Measurements from ENCODE around the gene SH3RF2. TPM values are rescaled to one million over a fixed set of nuclear protein-coding genes. Genes with fewer than 3 reads are reported as not detected.

SH3RF2 gene
- total RNA-seq, 2 donors from 2014 or later, result 41.2 to 272 TPM

GRCh38 chr5:145921211-145921610, 15.2 kb upstream of the SH3RF2 start:
- no peaks in the 10 kb centered on the region for H3K9me3 ChIP-seq
- no peaks in the 10 kb centered on the region for H3K36me3 ChIP-seq
- no peak for TF ChIP-seq CTCF (IDR thresholded peaks at IDR 0.05)
- H3K4me1 ChIP-seq, result peaks cover 0 to 13% of the 10 kb centered on the region in 2 donors
- no peak overlapping the region for H3K27ac ChIP-seq
- no peak overlapping the region for H3K4me3 ChIP-seq
- no peaks in the 10 kb centered on the region for H3K27me3 ChIP-seq
- DNase-seq (ENCODE audit: low spot score), result no peak

- Histone ChIP-seq H3K4me3 (no peak overlapping the region), H3K27me3 (no peaks in the 10 kb centered on the region), H3K36me3 (no peaks in the 10 kb centered on the region), H3K27ac (no peak overlapping the region), H3K9me3 (no peaks in the 10 kb centered on the region), H3K4me1 (peaks cover 0 to 13% of the 10 kb centered on the region in 2 donors)
- no peak for TF ChIP-seq CTCF (IDR thresholded peaks at IDR 0.05)
- no peak for DNase-seq (ENCODE audit: low spot score)
These were observed 14.3 kb upstream of the SH3RF2 start for GRCh38 chr5:145922059-145922458.

GRCh38 chr5:145923405-145923804, 13.0 kb upstream of the SH3RF2 start:
- H3K36me3 ChIP-seq, result no peaks in the 10 kb centered on the region
- TF ChIP-seq CTCF (IDR thresholded peaks at IDR 0.05), result no peak

GRCh38 chr5:145924849-145925248, 11.5 kb upstream of the SH3RF2 start:
- no peaks in the 10 kb centered on the region for H3K36me3 ChIP-seq
- H3K4me1 ChIP-seq, result peaks cover 0 to 6% of the 10 kb centered on the region in 2 donors
- H3K27ac ChIP-seq, result no peak overlapping the region
- TF ChIP-seq CTCF (IDR thresholded peaks at IDR 0.05), result no peak
- no peak for DNase-seq (ENCODE audit: low spot score)
- no peaks in the 10 kb centered on the region for H3K27me3 ChIP-seq
- H3K4me3 ChIP-seq, result no peak overlapping the region
- no peaks in the 10 kb centered on the region for H3K9me3 ChIP-seq

More at GRCh38 chr5:145923405-145923804, 13.0 kb upstream of the SH3RF2 start:
- peaks cover 0 to 6% of the 10 kb centered on the region in 2 donors for H3K4me1 ChIP-seq
- no peak overlapping the region for H3K4me3 ChIP-seq
- H3K27me3 ChIP-seq, result no peaks in the 10 kb centered on the region
- H3K9me3 ChIP-seq, result no peaks in the 10 kb centered on the region
- no peak overlapping the region for H3K27ac ChIP-seq
- DNase-seq (ENCODE audit: low spot score), result no peak

- Histone ChIP-seq H3K27ac (no peak overlapping the region), H3K9me3 (no peaks in the 10 kb centered on the region)
- DNase-seq (ENCODE audit: low spot score), result no peak
These were observed 11.0 kb upstream of the SH3RF2 start for GRCh38 chr5:145925353-145925752.

More at GRCh38 chr5:145925353-145925752, 11.0 kb upstream of the SH3RF2 start:
- Histone ChIP-seq H3K36me3 (no peaks in the 10 kb centered on the region), H3K4me1 (peaks cover 0 to 6% of the 10 kb centered on the region in 2 donors), H3K27me3 (no peaks in the 10 kb centered on the region), H3K4me3 (no peak overlapping the region)
- no peak for TF ChIP-seq CTCF (IDR thresholded peaks at IDR 0.05)

Data from right atrium auricular region (tissue), 2 donors.